ENCODE measurements around the gene OLFM1.

DNA sequence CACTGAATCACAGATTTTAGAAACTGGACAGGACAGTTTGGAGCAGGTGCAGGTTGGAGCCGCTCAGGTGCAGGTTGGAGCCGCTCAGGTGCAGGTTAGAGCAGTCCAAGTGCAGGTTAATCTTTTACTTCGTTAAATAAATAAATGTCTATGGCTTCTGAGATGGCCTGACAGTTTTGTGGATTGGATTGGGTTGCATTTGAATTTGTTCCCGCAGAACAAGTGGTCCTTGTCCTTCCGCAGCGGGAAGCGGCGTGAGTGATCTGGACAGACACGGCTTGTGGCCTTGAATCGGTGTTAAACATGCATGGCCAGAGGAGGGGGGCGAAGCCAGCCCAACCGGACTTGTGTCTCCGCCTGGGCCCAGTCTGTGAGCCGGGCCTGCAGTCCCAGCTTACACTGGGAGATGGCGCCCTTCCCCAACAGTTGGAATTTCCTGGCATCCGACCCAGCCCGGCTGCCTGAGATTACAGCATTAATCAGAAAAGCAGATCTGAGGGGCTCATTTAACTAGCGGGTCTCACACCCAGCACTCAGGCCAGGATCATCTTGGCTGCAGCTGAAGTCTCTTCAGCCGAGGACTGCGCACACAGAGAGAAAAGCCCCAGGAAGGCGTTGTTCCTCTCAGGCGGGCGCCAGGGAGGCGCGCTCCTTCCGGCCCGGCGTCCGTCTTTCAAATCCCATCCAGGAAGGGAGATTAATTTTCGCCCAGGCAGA lies 1.5 kb upstream of the OLFM1 start:
- no peak for TF ChIP-seq POLR2A (IDR thresholded peaks at IDR 0.05)
- TF ChIP-seq, protein P1, sequence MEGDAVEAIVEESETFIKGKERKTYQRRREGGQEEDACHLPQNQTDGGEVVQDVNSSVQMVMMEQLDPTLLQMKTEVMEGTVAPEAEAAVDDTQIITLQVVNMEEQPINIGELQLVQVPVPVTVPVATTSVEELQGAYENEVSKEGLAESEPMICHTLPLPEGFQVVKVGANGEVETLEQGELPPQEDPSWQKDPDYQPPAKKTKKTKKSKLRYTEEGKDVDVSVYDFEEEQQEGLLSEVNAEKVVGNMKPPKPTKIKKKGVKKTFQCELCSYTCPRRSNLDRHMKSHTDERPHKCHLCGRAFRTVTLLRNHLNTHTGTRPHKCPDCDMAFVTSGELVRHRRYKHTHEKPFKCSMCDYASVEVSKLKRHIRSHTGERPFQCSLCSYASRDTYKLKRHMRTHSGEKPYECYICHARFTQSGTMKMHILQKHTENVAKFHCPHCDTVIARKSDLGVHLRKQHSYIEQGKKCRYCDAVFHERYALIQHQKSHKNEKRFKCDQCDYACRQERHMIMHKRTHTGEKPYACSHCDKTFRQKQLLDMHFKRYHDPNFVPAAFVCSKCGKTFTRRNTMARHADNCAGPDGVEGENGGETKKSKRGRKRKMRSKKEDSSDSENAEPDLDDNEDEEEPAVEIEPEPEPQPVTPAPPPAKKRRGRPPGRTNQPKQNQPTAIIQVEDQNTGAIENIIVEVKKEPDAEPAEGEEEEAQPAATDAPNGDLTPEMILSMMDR (IDR thresholded peaks at IDR 0.05 in 4 of 5, conservative IDR thresholded peaks at IDR 0.05 in 1 of 5): peak; percentile 90 to 97 (median 92)

Data from gastrocnemius medialis (tissue), 4 donors.